Endothelial cell (in vitro differentiated cells): ENCODE results near the gene MOV10L1. TPM values are rescaled to one million over a fixed set of nuclear protein-coding genes. Genes with fewer than 3 reads are reported as not detected.
A peak's percentile ranks its signal among the peaks of the same experiment; 100 is the strongest.

ENCODE experiments used
- DNase-seq: peaks from one replicate; pipeline ENCODE4 v3.0.0; 2021; ENCODE audit warnings: low spot score
- H3K27ac Mint-ChIP-seq: one replicate; pipeline ENCODE4 v1.8.0; 2021; ENCODE audit warnings: mixed read lengths, inconsistent platforms; ENCODE audit not compliant: unreplicated experiment
- H3K27me3 Mint-ChIP-seq: one replicate; pipeline ENCODE4 v1.8.0; 2021; ENCODE audit warnings: mild to moderate bottlenecking, moderate library complexity, mixed read lengths, inconsistent platforms; ENCODE audit not compliant: unreplicated experiment
- H3K36me3 Mint-ChIP-seq: one replicate; pipeline ENCODE4 v1.8.0; 2021; ENCODE audit warnings: mild to moderate bottlenecking, low read depth, mixed read lengths, inconsistent platforms; ENCODE audit not compliant: unreplicated experiment
- H3K4me1 Mint-ChIP-seq: one replicate; pipeline ENCODE4 v1.8.0; 2021; ENCODE audit warnings: mild to moderate bottlenecking, mixed read lengths, inconsistent platforms; ENCODE audit not compliant: unreplicated experiment
- H3K4me3 Mint-ChIP-seq: one replicate; pipeline ENCODE4 v1.8.0; 2021; ENCODE audit warnings: mild to moderate bottlenecking, mixed read lengths, inconsistent platforms; ENCODE audit not compliant: unreplicated experiment
- H3K9me3 Mint-ChIP-seq: one replicate; pipeline ENCODE4 v1.8.0; 2021; ENCODE audit warnings: mixed read lengths, inconsistent platforms; ENCODE audit not compliant: unreplicated experiment
- total RNA-seq: library from RNA; stranded (reverse); fragmentation: NEBNext Ultra II Directional; extraction: Animal tissue kit (Norgen Biotek cat#: 25700); gene quantifications from one replicate; pipeline ENCODE4 v1.2.1, GENCODE V29; 2021; ENCODE audit not compliant: unreplicated experiment
- TF ChIP-seq, protein P1 (sequence below): fragments of 200-600 bp; sonication (generic); IDR thresholded peaks from one replicate; pipeline ENCODE4 v1.5.0; 2021; ENCODE audit warnings: antibody characterized with exemption; ENCODE audit not compliant: unreplicated experiment

MOV10L1 gene
- total RNA-seq, 1 donor from 2014 or later: not detected

DNA sequence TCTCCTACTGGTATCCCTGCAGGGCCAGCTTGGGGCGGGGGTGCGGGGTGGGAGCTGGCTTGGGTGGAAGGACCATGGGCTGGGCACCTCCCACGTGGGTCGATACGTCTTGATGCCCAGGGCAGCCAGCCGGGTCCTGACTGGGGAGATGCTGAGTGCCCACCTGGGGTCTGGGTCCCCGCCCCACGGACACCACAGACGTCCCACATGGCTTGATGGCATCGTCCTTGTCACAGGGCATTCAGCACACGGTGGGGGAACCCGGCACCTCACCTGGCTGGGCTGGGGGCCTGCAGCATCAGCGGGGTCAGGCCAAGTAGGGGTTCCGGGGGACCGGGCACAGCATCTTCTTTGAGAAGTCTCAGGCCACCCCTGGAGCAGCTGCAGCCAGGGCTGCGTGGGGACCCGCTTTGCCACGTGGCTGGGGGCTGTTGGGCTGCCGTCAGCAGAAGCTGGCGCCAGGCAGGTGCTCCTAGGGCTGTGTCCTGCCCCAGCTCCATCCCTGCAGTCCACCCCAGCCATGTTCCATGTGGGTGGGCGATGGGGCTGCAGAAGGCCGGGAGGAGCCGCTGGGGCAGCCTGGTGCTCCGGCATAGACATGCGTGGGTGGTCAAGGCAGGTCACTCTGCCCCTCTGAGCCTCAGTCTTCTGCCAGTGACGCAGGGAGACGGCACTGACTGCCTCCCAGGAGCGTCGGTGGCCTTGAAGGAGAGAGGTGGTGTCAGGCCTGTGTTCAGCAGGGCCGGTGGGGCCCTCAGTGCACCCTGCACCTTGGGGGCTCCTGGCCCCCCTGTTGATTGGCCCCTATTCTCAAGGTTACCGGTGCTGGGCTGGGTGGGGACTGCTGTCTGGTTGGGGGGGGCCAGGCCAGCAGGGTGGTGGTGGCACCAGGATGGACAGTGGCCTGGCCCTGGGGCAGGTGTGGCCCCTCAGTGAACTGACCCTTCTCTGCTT, 119.4 kb downstream of the MOV10L1 start:
- Mint-ChIP-seq H3K4me1 (no peaks in the 10 kb centered on the region), H3K27ac (no peak overlapping the region), H3K4me3 (no peak overlapping the region), H3K36me3 (peaks cover 28% of the 10 kb centered on the region), H3K27me3 (peaks cover 9% of the 10 kb centered on the region), H3K9me3 (no peaks in the 10 kb centered on the region)
- DNase-seq: no peak
- TF ChIP-seq, protein P1, sequence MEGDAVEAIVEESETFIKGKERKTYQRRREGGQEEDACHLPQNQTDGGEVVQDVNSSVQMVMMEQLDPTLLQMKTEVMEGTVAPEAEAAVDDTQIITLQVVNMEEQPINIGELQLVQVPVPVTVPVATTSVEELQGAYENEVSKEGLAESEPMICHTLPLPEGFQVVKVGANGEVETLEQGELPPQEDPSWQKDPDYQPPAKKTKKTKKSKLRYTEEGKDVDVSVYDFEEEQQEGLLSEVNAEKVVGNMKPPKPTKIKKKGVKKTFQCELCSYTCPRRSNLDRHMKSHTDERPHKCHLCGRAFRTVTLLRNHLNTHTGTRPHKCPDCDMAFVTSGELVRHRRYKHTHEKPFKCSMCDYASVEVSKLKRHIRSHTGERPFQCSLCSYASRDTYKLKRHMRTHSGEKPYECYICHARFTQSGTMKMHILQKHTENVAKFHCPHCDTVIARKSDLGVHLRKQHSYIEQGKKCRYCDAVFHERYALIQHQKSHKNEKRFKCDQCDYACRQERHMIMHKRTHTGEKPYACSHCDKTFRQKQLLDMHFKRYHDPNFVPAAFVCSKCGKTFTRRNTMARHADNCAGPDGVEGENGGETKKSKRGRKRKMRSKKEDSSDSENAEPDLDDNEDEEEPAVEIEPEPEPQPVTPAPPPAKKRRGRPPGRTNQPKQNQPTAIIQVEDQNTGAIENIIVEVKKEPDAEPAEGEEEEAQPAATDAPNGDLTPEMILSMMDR: no peak

DNA sequence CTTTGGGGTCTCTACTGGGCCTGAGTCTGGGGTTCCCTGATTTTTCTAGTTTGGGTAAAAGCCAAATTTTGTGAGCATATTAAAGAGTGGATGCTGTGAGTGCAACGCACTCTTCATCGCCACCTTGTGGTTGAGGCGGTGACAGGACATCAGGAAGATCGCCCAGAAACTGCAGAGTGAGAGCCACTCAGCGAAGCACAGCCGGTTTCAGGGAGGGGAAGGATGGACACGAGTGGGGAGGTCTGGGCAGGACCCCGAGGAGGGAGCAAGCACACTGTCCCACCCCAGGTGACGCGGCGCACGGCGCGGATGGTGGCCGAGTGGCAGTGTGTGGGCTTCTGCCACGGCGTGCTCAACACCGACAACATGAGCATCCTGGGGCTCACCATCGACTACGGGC, 120.1 kb downstream of the MOV10L1 start:
- Mint-ChIP-seq H3K27me3 (peaks cover 9% of the 10 kb centered on the region), H3K4me3 (peak overlapping the region; percentile 61), H3K4me1 (no peaks in the 10 kb centered on the region), H3K36me3 (peaks cover 30% of the 10 kb centered on the region), H3K27ac (no peak overlapping the region), H3K9me3 (no peaks in the 10 kb centered on the region)
- TF ChIP-seq, protein P1: peak; percentile 80
- DNase-seq: peak; percentile 69

DNA sequence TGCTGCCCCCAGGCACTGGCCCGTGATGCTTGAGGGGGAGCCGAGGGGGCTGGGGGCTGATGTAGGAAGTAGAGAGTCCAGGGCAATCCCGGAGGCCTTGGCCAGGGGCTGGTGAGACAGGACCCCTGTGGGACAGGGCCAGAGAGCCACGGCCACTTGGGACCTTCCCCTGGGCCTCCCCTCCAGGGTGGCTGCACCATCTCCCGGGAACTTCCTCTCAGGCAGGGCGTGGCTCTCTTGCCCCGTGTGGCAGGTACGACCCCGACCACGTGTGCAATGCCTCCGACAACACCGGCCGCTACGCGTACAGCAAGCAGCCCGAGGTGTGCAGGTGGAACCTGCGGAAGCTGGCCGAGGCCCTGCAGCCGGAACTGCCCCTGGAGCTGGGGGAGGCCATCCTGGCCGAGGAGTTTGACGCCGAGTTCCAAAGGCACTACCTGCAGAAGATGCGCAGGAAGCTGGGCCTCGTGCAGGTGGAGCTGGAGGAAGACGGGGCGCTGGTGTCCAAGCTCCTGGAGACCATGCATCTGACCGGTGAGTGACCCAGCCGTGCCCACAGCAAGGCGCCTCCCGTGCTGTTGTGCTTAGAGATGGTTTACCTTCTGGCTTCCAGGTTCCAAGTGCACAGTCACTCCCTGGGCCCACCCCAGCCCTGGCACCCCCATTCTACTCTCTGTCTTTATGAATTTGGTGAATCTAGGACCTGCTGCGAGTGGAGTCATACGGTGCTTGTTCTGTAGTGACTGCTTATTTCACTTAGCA, 120.8 kb downstream of the MOV10L1 start:
- Mint-ChIP-seq H3K4me3 (no peak overlapping the region), H3K36me3 (peaks cover 28% of the 10 kb centered on the region), H3K27me3 (peaks cover 9% of the 10 kb centered on the region), H3K27ac (no peak overlapping the region), H3K4me1 (no peaks in the 10 kb centered on the region), H3K9me3 (no peaks in the 10 kb centered on the region)
- no peak for DNase-seq
- TF ChIP-seq, protein P1: no peak

DNA sequence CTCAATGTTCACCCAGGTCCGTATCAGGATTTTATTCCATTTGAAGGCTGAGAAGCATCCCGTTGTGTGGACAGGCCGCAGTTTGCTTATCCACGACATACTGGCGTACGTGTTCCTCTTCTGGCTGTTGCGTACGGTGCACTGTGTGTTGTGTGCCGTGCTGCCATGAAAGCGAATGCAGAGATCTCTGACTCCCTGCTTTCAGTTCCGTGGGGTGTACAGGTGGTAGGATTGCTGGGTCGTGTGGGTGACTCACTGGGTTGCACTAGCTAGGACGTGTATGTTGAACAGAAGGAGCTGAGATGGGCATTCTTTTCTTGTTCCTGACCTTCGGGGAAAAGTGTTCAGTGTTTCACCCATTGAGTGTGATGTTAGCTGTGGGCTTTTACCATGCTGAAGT, 121.3 kb downstream of the MOV10L1 start:
- Mint-ChIP-seq H3K36me3 (peaks cover 32% of the 10 kb centered on the region), H3K9me3 (no peaks in the 10 kb centered on the region), H3K4me1 (no peaks in the 10 kb centered on the region), H3K4me3 (peak overlapping the region; percentile 77), H3K27me3 (peaks cover 9% of the 10 kb centered on the region), H3K27ac (no peak overlapping the region)
- TF ChIP-seq, protein P1: no peak
- no peak for DNase-seq

Other genes starting within 250 kb of the MOV10L1 start
- 22.6 TPM for gene ZBED4, start 236.2 kb upstream of the MOV10L1 start, total RNA-seq
- gene ALG12, start 171.6 kb upstream of the MOV10L1 start, total RNA-seq: 23.2 TPM
- 207 TPM for gene CRELD2, start 171.4 kb upstream of the MOV10L1 start, total RNA-seq
- gene PIM3, start 129.2 kb upstream of the MOV10L1 start, total RNA-seq: 112 TPM
- gene IL17REL, start 77.2 kb upstream of the MOV10L1 start, total RNA-seq: 0.15 TPM
- not detected for gene TTLL8, start 31.7 kb upstream of the MOV10L1 start, total RNA-seq
- 1.2 TPM for gene MLC1, start 4.6 kb upstream of the MOV10L1 start, total RNA-seq
- 0.87 TPM for gene PANX2, start 80.7 kb downstream of the MOV10L1 start, total RNA-seq
- 33.1 TPM for gene TRABD, start 95.9 kb downstream of the MOV10L1 start, total RNA-seq
- gene SELENOO, start 111.0 kb downstream of the MOV10L1 start, total RNA-seq: 18.7 TPM
- 48.5 TPM for gene TUBGCP6, start 155.0 kb downstream of the MOV10L1 start, total RNA-seq
- 42.1 TPM for gene HDAC10, start 161.3 kb downstream of the MOV10L1 start, total RNA-seq
- 33.4 TPM for gene MAPK12, start 171.7 kb downstream of the MOV10L1 start, total RNA-seq
- gene MAPK11, start 180.4 kb downstream of the MOV10L1 start, total RNA-seq: 62.4 TPM
- gene PLXNB2, start 217.6 kb downstream of the MOV10L1 start, total RNA-seq: 96.5 TPM
- 3.6 TPM for gene DENND6B, start 237.0 kb downstream of the MOV10L1 start, total RNA-seq